Stomach smooth muscle (tissue), 2 donors: Measurements from ENCODE around the gene NAPG.
"Not testable (repeated sequence)": the region's sequence is repeated elsewhere in the genome, so short reads cannot be mapped to it uniquely, and the experiment has no call there.

Experiments
- H3K27ac ChIP-seq: one replicate; pipeline ENCODE4 v1.7.0; 2013; ENCODE audit warnings: mild to moderate bottlenecking, low read length, inconsistent platforms
- H3K27me3 ChIP-seq, 2 donors: one replicate each; pipeline ENCODE4 v1.7.0; 2013; ENCODE audit warnings: low read length in 2 of 2; ENCODE audit not compliant: insufficient read depth in 2 of 2, control insufficient read depth in 1 of 2
- H3K36me3 ChIP-seq, 2 donors: one replicate each; pipeline ENCODE4 v1.7.0; 2013; ENCODE audit warnings: low read length in 2 of 2; ENCODE audit not compliant: control insufficient read depth in 2 of 2, insufficient read depth in 2 of 2
- H3K4me1 ChIP-seq: one replicate; pipeline ENCODE4 v1.7.0; 2013; ENCODE audit warnings: low read length; ENCODE audit not compliant: control insufficient read depth, insufficient read depth
- H3K4me3 ChIP-seq, 2 donors: one replicate each; pipeline ENCODE4 v1.7.0; 2013; ENCODE audit warnings: low read length in 2 of 2
- H3K9ac ChIP-seq, 2 donors: one replicate each; pipeline ENCODE4 v1.7.0; 2013; ENCODE audit warnings: low read length in 2 of 2, mild to moderate bottlenecking in 1 of 2
- H3K9me3 ChIP-seq, 2 donors: one replicate each; pipeline ENCODE4 v1.7.0; 2013; ENCODE audit warnings: low read length in 2 of 2; ENCODE audit not compliant: control insufficient read depth in 2 of 2
- donor health status: healthy.
- donor health status: Pancreatic carcinoma.

Gene NAPG

DNA sequence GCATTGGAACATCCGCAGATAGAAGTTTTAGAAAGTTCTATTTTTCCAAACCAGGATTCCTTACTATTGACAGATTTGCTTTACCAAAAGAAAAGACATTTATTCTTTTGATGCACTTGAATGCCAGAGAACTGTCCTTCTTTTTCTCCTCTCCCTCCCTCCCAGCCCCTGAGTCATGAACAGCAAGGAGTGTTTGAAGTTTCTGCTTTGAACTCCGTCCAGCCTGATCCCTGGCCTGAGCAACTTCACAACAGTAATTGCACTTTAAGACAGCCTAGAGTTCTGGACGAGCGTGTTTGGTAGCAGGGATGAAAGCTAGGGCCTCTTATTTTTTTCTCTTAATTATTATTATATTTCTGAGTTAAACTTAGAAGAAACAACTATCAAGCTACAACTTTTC is 37.8 kb upstream of the NAPG start:
- Histone ChIP-seq H3K4me3 (no peak overlapping the region), H3K36me3 (peaks cover 17 to 31% of the 10 kb centered on the region in 2 donors), H3K9me3 (no peaks in the 10 kb centered on the region), H3K27me3 (no peaks in the 10 kb centered on the region), H3K27ac (no peak overlapping the region), H3K9ac (no peak overlapping the region), H3K4me1 (peaks cover 30% of the 10 kb centered on the region)

GRCh38 chr18:10490401-10491165 is 35.2 kb upstream of the NAPG start:
- no peaks in the 10 kb centered on the region for H3K9me3 ChIP-seq
- no peak overlapping the region for H3K9ac ChIP-seq
- H3K27me3 ChIP-seq = no peaks in the 10 kb centered on the region
- no peak overlapping the region for H3K27ac ChIP-seq
- peaks cover 11 to 18% of the 10 kb centered on the region in 2 donors for H3K36me3 ChIP-seq
- no peak overlapping the region for H3K4me3 ChIP-seq
- H3K4me1 ChIP-seq = peaks cover 24% of the 10 kb centered on the region

DNA sequence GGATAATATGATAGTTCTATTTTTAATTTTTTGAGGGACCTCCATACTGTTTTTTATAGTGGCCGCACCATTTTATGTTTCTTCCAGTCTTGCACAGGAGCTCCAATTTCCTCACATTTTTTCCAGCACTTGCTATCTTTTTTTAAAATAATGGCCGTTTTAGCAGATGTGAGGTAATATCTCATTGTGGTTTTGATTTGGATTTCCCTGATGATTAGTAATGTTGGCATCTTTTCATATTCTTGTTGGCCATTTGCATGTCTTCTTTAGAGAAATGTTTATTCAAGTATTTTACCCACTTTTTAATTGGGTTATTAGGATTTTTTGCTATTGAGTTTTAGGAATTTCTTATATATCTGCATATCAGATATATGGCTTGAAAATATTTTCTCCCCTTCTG is 29.9 kb upstream of the NAPG start:
- Histone ChIP-seq H3K4me3 (no peak overlapping the region), H3K36me3 (no peaks in the 10 kb centered on the region), H3K27ac (no peak overlapping the region), H3K4me1 (no peaks in the 10 kb centered on the region), H3K9ac (no peak overlapping the region), H3K9me3 (no peaks in the 10 kb centered on the region), H3K27me3 (no peaks in the 10 kb centered on the region)

DNA sequence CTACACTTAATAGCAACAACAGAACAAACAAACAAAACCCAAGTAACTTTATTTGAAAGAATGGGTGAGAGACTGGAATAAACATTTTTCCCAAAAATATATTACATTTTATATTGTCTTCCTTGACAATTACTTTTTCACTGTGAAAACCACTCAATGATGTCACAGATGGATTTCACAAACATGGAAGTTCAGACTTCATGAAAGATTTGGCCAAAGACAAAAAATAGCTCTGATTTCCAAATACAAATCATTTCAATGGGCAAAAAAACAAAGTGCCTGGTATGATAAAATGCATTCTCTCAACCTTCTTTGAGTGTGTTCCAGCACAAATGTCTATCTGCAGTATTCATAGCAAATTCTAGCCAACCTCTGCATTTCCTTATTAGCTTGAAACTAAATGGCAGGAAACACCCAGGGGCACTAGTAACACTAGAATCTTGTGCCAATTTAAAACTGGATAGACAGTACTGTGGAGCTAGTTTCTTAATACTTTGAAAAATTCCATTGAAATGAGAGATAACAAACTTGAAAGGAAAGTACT is 28.5 kb upstream of the NAPG start:
- Histone ChIP-seq H3K36me3 (no peaks in the 10 kb centered on the region), H3K27ac (no peak overlapping the region)

DNA sequence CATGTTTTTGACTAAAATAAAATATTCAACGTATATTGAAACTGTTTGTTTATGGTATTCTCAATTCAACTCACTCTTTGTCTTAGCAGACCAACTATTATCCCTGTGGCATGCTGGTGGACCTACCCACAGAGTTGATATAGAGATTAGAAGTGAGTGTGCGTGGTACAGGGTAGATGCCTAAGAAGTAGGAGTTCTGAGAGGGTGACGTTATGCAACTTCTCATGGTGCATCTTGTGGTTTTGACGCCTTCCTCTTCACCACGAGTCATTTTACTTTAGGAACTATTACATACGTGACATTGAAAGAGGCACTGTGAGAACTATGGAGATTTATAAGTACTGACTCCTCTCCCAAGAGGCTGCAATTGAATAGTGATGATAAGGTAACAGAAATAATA is 26.6 kb upstream of the NAPG start:
- no peaks in the 10 kb centered on the region for H3K9me3 ChIP-seq
- H3K4me1 ChIP-seq = no peaks in the 10 kb centered on the region
- no peaks in the 10 kb centered on the region for H3K27me3 ChIP-seq
- H3K4me3 ChIP-seq = no peak overlapping the region
- no peak overlapping the region for H3K27ac ChIP-seq
- no peak overlapping the region for H3K9ac ChIP-seq
- H3K36me3 ChIP-seq = no peaks in the 10 kb centered on the region

More for the DNA sequence above, 28.5 kb upstream of the NAPG start:
- Histone ChIP-seq H3K4me1 (no peaks in the 10 kb centered on the region), H3K27me3 (no peaks in the 10 kb centered on the region), H3K9ac (no peak overlapping the region), H3K4me3 (no peak overlapping the region), H3K9me3 (no peaks in the 10 kb centered on the region)

DNA sequence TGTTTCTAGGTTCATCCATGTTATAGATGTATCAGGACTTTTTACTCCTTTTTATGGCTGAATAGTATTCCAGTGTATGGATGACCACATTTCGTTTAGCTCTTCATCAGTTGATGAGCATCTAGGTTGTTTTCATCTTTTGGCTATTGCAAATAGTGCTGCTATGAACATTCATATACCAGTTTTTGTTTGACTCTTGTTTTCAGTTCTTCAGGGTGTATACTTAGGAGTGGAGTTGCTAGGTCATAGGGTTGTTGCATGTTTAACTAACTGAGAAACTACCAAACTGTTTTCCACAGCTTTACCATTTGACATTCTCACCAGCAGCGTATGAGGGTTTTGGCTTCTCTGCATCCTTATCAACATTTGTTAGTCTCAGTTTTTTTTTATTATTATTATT is 25.8 kb upstream of the NAPG start:
- Histone ChIP-seq H3K4me3 (no peak overlapping the region), H3K9ac (no peak overlapping the region), H3K4me1 (no peaks in the 10 kb centered on the region), H3K36me3 (no peaks in the 10 kb centered on the region), H3K27me3 (no peaks in the 10 kb centered on the region), H3K27ac (no peak overlapping the region), H3K9me3 (no peaks in the 10 kb centered on the region)

GRCh38 chr18:10504723-10505122 is 21.1 kb upstream of the NAPG start:
- H3K9me3 ChIP-seq = peaks cover 5 to 8% of the 10 kb centered on the region in 2 donors

DNA sequence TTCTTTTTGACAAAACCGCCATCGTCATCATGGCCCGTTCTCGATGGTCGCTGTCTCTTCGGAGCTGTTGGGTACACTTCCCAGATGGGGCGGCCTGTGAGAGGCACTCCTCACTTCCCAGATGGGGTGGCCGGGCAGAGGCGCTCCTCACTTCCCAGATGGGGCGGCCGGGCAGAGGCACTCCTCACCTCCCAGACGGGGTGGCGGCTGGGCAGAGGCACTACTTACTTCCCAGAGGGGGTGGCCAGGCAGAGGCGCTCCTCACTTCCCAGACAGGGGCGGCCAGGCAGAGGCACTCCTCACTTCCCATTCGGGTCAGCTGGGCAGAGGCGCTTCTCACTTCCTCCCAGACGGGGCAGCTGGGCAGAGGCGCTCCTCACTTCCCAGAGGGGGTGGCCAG is 19.9 kb upstream of the NAPG start:
- not testable (repeated sequence) for H3K9me3 ChIP-seq, H3K36me3 ChIP-seq, H3K27me3 ChIP-seq, H3K9ac ChIP-seq, H3K4me1 ChIP-seq, H3K4me3 ChIP-seq, H3K27ac ChIP-seq

More at GRCh38 chr18:10504723-10505122, 21.1 kb upstream of the NAPG start:
- Histone ChIP-seq H3K27ac (no peak overlapping the region), H3K4me1 (no peaks in the 10 kb centered on the region), H3K9ac (no peak overlapping the region), H3K27me3 (no peaks in the 10 kb centered on the region), H3K36me3 (no peaks in the 10 kb centered on the region), H3K4me3 (no peak overlapping the region)

- Histone ChIP-seq H3K4me1 (no peaks in the 10 kb centered on the region), H3K9ac (no peak overlapping the region), H3K9me3 (peaks cover 5 to 8% of the 10 kb centered on the region in 2 donors), H3K27ac (no peak overlapping the region), H3K27me3 (no peaks in the 10 kb centered on the region), H3K36me3 (no peaks in the 10 kb centered on the region), H3K4me3 (no peak overlapping the region)
Observed at GRCh38 chr18:10508591-10508990, 17.2 kb upstream of the NAPG start.

GRCh38 chr18:10511236-10511635 is 14.6 kb upstream of the NAPG start:
- Histone ChIP-seq H3K4me3 (no peak overlapping the region), H3K9ac (no peak overlapping the region), H3K9me3 (peaks cover 5 to 8% of the 10 kb centered on the region in 2 donors), H3K27me3 (no peaks in the 10 kb centered on the region), H3K27ac (no peak overlapping the region), H3K4me1 (peaks cover 6% of the 10 kb centered on the region), H3K36me3 (no peaks in the 10 kb centered on the region)

DNA sequence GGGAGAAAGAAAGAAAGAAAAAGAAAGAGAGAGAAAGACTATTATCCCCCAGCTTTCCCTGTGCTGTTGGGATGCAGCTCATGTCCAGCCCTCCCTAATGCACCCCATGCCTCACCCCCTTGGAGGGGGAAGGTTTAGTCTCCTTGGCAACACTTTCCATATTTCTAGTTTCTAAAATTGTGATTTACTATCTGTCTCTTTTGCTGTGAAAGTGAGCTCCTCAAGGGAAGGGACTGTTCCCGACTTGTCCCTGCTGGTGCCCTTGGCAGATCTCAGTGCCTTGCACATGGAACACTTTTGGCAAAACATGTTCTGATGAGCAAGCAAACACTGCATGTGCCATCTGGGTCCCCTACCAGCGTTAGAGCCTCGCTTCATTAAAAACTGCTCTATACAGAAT is 11.7 kb upstream of the NAPG start:
- Histone ChIP-seq H3K36me3 (no peaks in the 10 kb centered on the region), H3K9me3 (peaks cover 0 to 3% of the 10 kb centered on the region in 2 donors), H3K4me1 (peaks cover 13% of the 10 kb centered on the region), H3K9ac (no peak overlapping the region), H3K27ac (no peak overlapping the region), H3K27me3 (no peaks in the 10 kb centered on the region), H3K4me3 (no peak overlapping the region)
